Upper lobe of left lung (tissue), 6 donors: ENCODE measurements around the gene JPT2. TPM values are rescaled to one million over a fixed set of nuclear protein-coding genes. Genes with fewer than 3 reads are reported as not detected.

Experiments
- ATAC-seq, 2 donors: fragments of 200-7000 bp; cut with Tn5 transposase; one replicate each; pipeline ENCODE4 v1.9.1; 2022; ENCODE audit warnings: mild to moderate bottlenecking in 2 of 2, moderate library complexity in 2 of 2; ENCODE audit not compliant: low FRiP score in 2 of 2
- DNase-seq, 2 donors: peaks; one replicate each; pipeline ENCODE4 v3.0.0-alpha.2; 2019 to 2020
- H3K27ac ChIP-seq, 4 donors: fragments of 200-600 bp; sonication (generic); one replicate each; pipeline ENCODE4 v1.5.1; 2016 to 2019
- H3K27me3 ChIP-seq, 4 donors: fragments of 200-600 bp; sonication (generic); one replicate each; pipeline ENCODE4 v1.5.1; 2017 to 2019
- H3K36me3 ChIP-seq, 4 donors: fragments of 200-600 bp; sonication (generic); one replicate each; pipeline ENCODE4 v1.5.1; 2016 to 2019
- H3K4me1 ChIP-seq, 4 donors: fragments of 200-600 bp; sonication (generic); one replicate each; pipeline ENCODE4 v1.5.1; 2018 to 2019
- H3K4me3 ChIP-seq, 4 donors: fragments of 200-600 bp; sonication (generic); one replicate each; pipeline ENCODE4 v1.5.1; 2017 to 2019; ENCODE audit warnings: mild to moderate bottlenecking in 2 of 4, moderate library complexity in 1 of 4
- H3K9me3 ChIP-seq, 4 donors: fragments of 200-600 bp; sonication (generic); one replicate each; pipeline ENCODE4 v1.5.1; 2018 to 2019
- EP300 ChIP-seq, 4 donors: sonication (generic); formaldehyde crosslinking; IDR thresholded peaks; one replicate each; pipeline ENCODE4 v1.5.1; 2017; ENCODE audit warnings: antibody characterized with exemption in 4 of 4, control low read depth in 2 of 4
- POLR2A ChIP-seq, 4 donors: fragments of 450-650 bp; IDR thresholded peaks; one replicate each; pipeline ENCODE4 v1.5.1; 2016 to 2017; ENCODE audit warnings: antibody characterized with exemption in 4 of 4, mild to moderate bottlenecking in 2 of 4
- POLR2AphosphoS5 ChIP-seq, 2 donors: sonication (generic); formaldehyde crosslinking; IDR thresholded peaks; one replicate each; pipeline ENCODE4 v1.5.1; 2017; ENCODE audit warnings: antibody characterized with exemption in 2 of 2
- WGBS, 2 donors: methylation state at CpG; one replicate each; pipeline ENCODE4 v1.1.5; 2017 to 2018; 5-methylcytosine and 5-hydroxymethylcytosine counted together
- total RNA-seq, 6 donors: library from RNA; depleted of rRNA in 4 of 6; stranded (reverse); fragments of >200 nt in 4 of 6; gene quantifications; one replicate each; pipeline versions ENCODE4 v1.1.0 to v1.2.1, GENCODE V29; 2016 to 2021
- TF ChIP-seq, protein P1 (sequence below), 6 experiments: fragments of 450-650 bp in 4 of 6; fragments of 200-600 bp in 2 of 6; sonication (generic) in 2 of 6; IDR thresholded peaks; one replicate each; pipeline ENCODE4 v1.5.1; 2016 to 2019; ENCODE audit warnings: antibody characterized with exemption in 6 of 6
- donor health status: DM: no; HTN: no; CAD: no; lungs with moderate emphysema.
- donor health status: DM: no; HTN: yes; CAD: no; lungs with severe emphysema.

JPT2 gene
- total RNA-seq, 6 donors from 2014 or later, result 15.8 to 60.5 (median 38.3) TPM

DNA sequence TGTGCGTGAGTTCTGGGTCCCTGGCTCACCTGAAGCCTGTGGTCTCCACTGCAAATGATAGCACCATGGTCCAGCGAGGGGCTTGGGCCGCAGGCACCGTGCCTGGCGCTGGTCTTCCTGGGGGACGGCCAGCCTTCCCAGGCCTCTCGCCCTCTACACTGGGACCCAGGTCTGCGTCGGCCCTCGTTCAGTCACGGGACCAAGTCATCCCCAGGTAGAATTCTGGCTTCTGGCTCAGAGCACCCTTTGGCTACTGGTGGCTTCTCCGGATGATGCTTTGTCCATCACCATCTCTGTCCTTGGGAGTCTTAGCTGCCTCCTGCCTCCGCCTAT lies 45.5 kb upstream of the JPT2 start:
- H3K4me1 ChIP-seq, result no peaks in the 10 kb centered on the region
- H3K27ac ChIP-seq, result no peak overlapping the region
- H3K4me3 ChIP-seq, result no peak overlapping the region
- H3K9me3 ChIP-seq, result no peaks in the 10 kb centered on the region
- DNase-seq (no peak), ATAC-seq (no peak)
- peaks cover 19 to 91% (median 58%) of the 10 kb centered on the region in 4 donors for H3K36me3 ChIP-seq
- no peaks in the 10 kb centered on the region for H3K27me3 ChIP-seq
- TF ChIP-seq POLR2A (IDR thresholded peaks at IDR 0.05), result no peak
- TF ChIP-seq EP300 (IDR thresholded peaks at IDR 0.05), result no peak
- TF ChIP-seq, protein P1, sequence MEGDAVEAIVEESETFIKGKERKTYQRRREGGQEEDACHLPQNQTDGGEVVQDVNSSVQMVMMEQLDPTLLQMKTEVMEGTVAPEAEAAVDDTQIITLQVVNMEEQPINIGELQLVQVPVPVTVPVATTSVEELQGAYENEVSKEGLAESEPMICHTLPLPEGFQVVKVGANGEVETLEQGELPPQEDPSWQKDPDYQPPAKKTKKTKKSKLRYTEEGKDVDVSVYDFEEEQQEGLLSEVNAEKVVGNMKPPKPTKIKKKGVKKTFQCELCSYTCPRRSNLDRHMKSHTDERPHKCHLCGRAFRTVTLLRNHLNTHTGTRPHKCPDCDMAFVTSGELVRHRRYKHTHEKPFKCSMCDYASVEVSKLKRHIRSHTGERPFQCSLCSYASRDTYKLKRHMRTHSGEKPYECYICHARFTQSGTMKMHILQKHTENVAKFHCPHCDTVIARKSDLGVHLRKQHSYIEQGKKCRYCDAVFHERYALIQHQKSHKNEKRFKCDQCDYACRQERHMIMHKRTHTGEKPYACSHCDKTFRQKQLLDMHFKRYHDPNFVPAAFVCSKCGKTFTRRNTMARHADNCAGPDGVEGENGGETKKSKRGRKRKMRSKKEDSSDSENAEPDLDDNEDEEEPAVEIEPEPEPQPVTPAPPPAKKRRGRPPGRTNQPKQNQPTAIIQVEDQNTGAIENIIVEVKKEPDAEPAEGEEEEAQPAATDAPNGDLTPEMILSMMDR (IDR thresholded peaks at IDR 0.05), result no peak
- TF ChIP-seq POLR2AphosphoS5 (IDR thresholded peaks at IDR 0.05), result no peak
- 97% methylated on average over 7 to 13 of the region's 13 CpGs for WGBS, 2 donors

- H3K4me3 ChIP-seq, result no peak overlapping the region
- no peak for ATAC-seq
- H3K27me3 ChIP-seq, result no peaks in the 10 kb centered on the region
- TF ChIP-seq POLR2AphosphoS5 (IDR thresholded peaks at IDR 0.05) (no peak), POLR2A (IDR thresholded peaks at IDR 0.05) (no peak), EP300 (IDR thresholded peaks at IDR 0.05) (no peak)
- TF ChIP-seq, protein P1 (IDR thresholded peaks at IDR 0.05), result no peak
- H3K4me1 ChIP-seq, result no peaks in the 10 kb centered on the region
- H3K9me3 ChIP-seq, result no peaks in the 10 kb centered on the region
- 93 to 95% methylated on average over 10 to 12 of the region's 12 CpGs for WGBS, 2 donors
- H3K36me3 ChIP-seq, result peaks cover 26 to 92% (median 63%) of the 10 kb centered on the region in 4 donors
- H3K27ac ChIP-seq, result no peak overlapping the region
- DNase-seq, result no peak
Observed at GRCh38 chr16:1633310-1633709, 44.8 kb upstream of the JPT2 start.

DNA sequence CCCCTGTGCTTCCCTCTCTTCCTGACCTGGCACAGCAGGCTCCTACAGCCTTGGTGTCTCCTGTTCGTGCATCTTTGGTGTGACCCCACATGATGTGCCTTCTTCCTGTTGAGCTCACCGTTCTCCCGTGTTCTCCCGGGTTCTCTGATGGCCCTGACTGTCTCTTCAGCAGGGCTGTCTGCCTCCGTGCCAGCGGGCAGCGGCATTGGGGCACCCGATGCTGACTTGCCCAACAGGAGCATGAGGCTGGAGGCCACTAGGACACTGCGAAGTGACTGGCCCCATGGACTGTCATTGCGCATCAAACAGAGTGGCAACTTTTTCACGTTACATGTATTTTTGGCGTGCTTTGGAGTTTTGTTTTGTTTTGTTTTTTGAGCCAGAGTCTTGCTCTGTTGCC lies 43.5 kb upstream of the JPT2 start:
- Histone ChIP-seq H3K4me3 (no peak overlapping the region), H3K4me1 (no peaks in the 10 kb centered on the region), H3K9me3 (no peaks in the 10 kb centered on the region), H3K27me3 (no peaks in the 10 kb centered on the region), H3K27ac (no peak overlapping the region), H3K36me3 (peaks cover 33 to 93% (median 69%) of the 10 kb centered on the region in 4 donors)
- DNase-seq, result no peak
- TF ChIP-seq EP300 (IDR thresholded peaks at IDR 0.05) (no peak), POLR2A (IDR thresholded peaks at IDR 0.05) (no peak), POLR2AphosphoS5 (IDR thresholded peaks at IDR 0.05) (no peak)
- TF ChIP-seq, protein P1 (IDR thresholded peaks at IDR 0.05), result no peak
- 89 to 97% methylated on average over 12 of the region's 12 CpGs for WGBS, 2 donors
- no peak for ATAC-seq

GRCh38 chr16:1635070-1635469 lies 43.0 kb upstream of the JPT2 start:
- peaks cover 33 to 93% (median 69%) of the 10 kb centered on the region in 4 donors for H3K36me3 ChIP-seq
- no peak overlapping the region for H3K27ac ChIP-seq
- DNase-seq, result no peak
- TF ChIP-seq, protein P1 (IDR thresholded peaks at IDR 0.05), result no peak
- TF ChIP-seq POLR2A (IDR thresholded peaks at IDR 0.05), result no peak
- peaks cover 0 to under 1% (median 0%) of the 10 kb centered on the region in 4 donors for H3K4me1 ChIP-seq
- 86 to 91% methylated on average over 12 to 13 of the region's 13 CpGs for WGBS, 2 donors
- H3K27me3 ChIP-seq, result no peaks in the 10 kb centered on the region
- no peaks in the 10 kb centered on the region for H3K9me3 ChIP-seq
- ATAC-seq, result no peak
- H3K4me3 ChIP-seq, result no peak overlapping the region

DNA sequence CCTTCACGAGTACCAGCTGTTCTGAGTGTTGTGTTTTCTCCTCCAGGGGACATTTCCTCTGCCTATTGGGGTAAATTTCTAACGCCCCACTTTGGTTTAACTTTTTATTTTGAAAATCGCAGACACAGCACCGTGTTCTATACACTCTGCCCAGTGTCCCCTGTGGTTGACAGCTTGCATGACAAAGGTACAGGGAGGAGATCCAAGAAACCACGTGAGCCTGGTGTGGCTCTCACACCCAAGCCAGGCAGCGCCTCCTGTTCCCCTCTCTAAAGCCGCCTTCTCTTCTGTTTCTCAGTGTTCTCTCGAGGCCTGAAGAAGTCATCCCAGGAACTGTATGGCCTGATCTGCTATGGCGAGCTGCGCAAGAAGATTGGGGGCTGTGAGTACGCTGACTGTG lies 40.6 kb upstream of the JPT2 start:
- ATAC-seq (no peak), DNase-seq (no peak)
- H3K4me3 ChIP-seq, result no peak overlapping the region
- H3K27ac ChIP-seq, result no peak overlapping the region
- H3K4me1 ChIP-seq, result peaks cover 0 to 17% (median 0%) of the 10 kb centered on the region in 4 donors
- no peaks in the 10 kb centered on the region for H3K27me3 ChIP-seq
- no peak for TF ChIP-seq POLR2A (IDR thresholded peaks at IDR 0.05)
- TF ChIP-seq EP300 (IDR thresholded peaks at IDR 0.05), result no peak
- TF ChIP-seq, protein P1 (IDR thresholded peaks at IDR 0.05), result no peak
- no peak for TF ChIP-seq POLR2AphosphoS5 (IDR thresholded peaks at IDR 0.05)
- H3K9me3 ChIP-seq, result no peaks in the 10 kb centered on the region
- WGBS, 2 donors, result 88 to 91% methylated on average over 11 of the region's 11 CpGs
- H3K36me3 ChIP-seq, result peaks cover 44 to 95% (median 78%) of the 10 kb centered on the region in 4 donors
